Measurements from ENCODE around the gene NR1I2. TPM values are rescaled to one million over a fixed set of nuclear protein-coding genes. Genes with fewer than 3 reads are reported as not detected.
A peak's percentile ranks its signal among the peaks of the same experiment; 100 is the strongest.

Gene NR1I2
- total and polyA plus RNA-seq, 9 of the 15 experiments (the other 6 are each of a cell fraction or from before 2014, with no cell fraction given), result not detected

DNA sequence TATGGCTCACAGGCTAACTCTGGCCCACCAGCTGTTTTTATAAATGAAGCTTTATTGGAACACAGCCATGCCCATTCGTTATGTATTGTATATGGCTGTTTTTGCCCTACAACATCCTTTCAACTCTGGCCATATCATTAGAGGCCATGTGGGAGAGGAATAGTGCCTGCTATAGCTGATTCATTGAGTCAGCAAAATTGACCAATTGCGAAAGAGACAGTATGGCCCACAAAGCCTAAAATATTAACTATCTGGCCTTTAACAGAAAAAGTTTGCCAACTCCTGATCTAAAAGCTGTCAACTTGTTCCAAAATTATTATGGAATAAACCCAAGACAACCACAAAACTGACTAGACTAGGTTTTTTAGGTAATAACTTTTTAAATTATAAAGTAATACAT lies 1.4 kb downstream of the NR1I2 start:
- Histone ChIP-seq H3K4me2 (ENCODE audit: insufficient read depth, low read length) (no peak overlapping the region), H2AFZ (ENCODE audit: low read depth, low read length) (peak overlapping the region; percentile 60), H3K4me3 (no peak overlapping the region), H3K9me3 (replicated peaks; ENCODE audit: control insufficient read depth, insufficient read depth, low read depth, low read length) (no peaks in the 10 kb centered on the region), H3K9ac (ENCODE audit: insufficient read depth in 1 of 2, low read depth in 2 of 2, low read length in 2 of 2) (no peak overlapping the region), H3K36me3 (ENCODE audit: control insufficient read depth, insufficient read depth, low read length) (no peaks in the 10 kb centered on the region), H3K27me3 (ENCODE audit: control insufficient read depth in 2 of 2, insufficient read depth in 2 of 2, low read length in 2 of 2) (no peaks in the 10 kb centered on the region), H3K4me1 (replicated peaks in 1 of 2; ENCODE audit: control insufficient read depth in 2 of 2, insufficient read depth in 2 of 2, low read length in 2 of 2) (peaks cover 0 to 14% of the 10 kb centered on the region in 2 experiments; a peak in 3 of 5 replicates), H3K9me1 (ENCODE audit: control insufficient read depth, insufficient read depth, low read length) (no peaks in the 10 kb centered on the region), H3K79me2 (ENCODE audit: control insufficient read depth, insufficient read depth, low read length) (no peaks in the 10 kb centered on the region), H3K27ac (ENCODE audit: extremely low read depth, low read depth, low read length) (no peak overlapping the region), H4K20me1 (replicated peaks; ENCODE audit: control insufficient read depth, insufficient read depth, low read length) (no peaks in the 10 kb centered on the region)
- DNase-seq (ENCODE audit: extremely low read depth in 1 of 4, low spot score in 3 of 4) (no peak), FAIRE-seq (no peak), ATAC-seq (peak; percentile 48; the same call in 1 of the 3 replicates)
- CTCF ChIA-PET (ENCODE audit: low intra/inter-chr PET ratio), result no interaction called here
- WGBS (ENCODE audit: insufficient coverage, low coverage, missing lambda C conversion rate), result 24% methylated on average over 2 of the region's 2 CpGs
- intact Hi-C loops (cut with micrococcal nuclease), result no loop called here
- in situ Hi-C loops (cut with MboI), result no loop called here
- POLR2A ChIA-PET, result no interaction called here
- no TSS peak for BruUV-seq (replicated peaks)
- TF ChIP-seq NR2C1 (IDR thresholded peaks at IDR 0.05), result no peak
- no peak for TF ChIP-seq NR2C1 (tag; IDR thresholded peaks at IDR 0.05)
- peak; percentile 97 for TF ChIP-seq ZNF316 (IDR thresholded peaks at IDR 0.05)
- TF ChIP-seq MAFF (IDR thresholded peaks at IDR 0.05; ENCODE audit: low read length), result peak; percentile 84
- no peak for TF ChIP-seq HDAC8 (tag; IDR thresholded peaks at IDR 0.05)
- TF ChIP-seq SMAD3 (CRISPR knock-in tag; conservative IDR thresholded peaks at IDR 0.05), result no peak
- peak; percentile 91 for TF ChIP-seq MAFG (tag; conservative IDR thresholded peaks at IDR 0.05)
- no peak for TF ChIP-seq TCFL5 (CRISPR knock-in tag; conservative IDR thresholded peaks at IDR 0.05)
- TF ChIP-seq, protein P1, sequence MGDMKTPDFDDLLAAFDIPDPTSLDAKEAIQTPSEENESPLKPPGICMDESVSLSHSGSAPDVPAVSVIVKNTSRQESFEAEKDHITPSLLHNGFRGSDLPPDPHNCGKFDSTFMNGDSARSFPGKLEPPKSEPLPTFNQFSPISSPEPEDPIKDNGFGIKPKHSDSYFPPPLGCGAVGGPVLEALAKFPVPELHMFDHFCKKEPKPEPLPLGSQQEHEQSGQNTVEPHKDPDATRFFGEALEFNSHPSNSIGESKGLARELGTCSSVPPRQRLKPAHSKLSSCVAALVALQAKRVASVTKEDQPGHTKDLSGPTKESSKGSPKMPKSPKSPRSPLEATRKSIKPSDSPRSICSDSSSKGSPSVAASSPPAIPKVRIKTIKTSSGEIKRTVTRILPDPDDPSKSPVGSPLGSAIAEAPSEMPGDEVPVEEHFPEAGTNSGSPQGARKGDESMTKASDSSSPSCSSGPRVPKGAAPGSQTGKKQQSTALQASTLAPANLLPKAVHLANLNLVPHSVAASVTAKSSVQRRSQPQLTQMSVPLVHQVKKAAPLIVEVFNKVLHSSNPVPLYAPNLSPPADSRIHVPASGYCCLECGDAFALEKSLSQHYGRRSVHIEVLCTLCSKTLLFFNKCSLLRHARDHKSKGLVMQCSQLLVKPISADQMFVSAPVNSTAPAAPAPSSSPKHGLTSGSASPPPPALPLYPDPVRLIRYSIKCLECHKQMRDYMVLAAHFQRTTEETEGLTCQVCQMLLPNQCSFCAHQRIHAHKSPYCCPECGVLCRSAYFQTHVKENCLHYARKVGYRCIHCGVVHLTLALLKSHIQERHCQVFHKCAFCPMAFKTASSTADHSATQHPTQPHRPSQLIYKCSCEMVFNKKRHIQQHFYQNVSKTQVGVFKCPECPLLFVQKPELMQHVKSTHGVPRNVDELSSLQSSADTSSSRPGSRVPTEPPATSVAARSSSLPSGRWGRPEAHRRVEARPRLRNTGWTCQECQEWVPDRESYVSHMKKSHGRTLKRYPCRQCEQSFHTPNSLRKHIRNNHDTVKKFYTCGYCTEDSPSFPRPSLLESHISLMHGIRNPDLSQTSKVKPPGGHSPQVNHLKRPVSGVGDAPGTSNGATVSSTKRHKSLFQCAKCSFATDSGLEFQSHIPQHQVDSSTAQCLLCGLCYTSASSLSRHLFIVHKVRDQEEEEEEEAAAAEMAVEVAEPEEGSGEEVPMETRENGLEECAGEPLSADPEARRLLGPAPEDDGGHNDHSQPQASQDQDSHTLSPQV (IDR thresholded peaks at IDR 0.05), result peak; percentile 33; the same call in 1 of the 2 replicates
- no peak for TF ChIP-seq YBX1 (IDR thresholded peaks at IDR 0.05)
- TF ChIP-seq TRIM24 (IDR thresholded peaks at IDR 0.05), result peak; percentile 26 to 42; a peak in 1 of 4 replicates
- no peak for TF ChIP-seq ZNF507 (tag; conservative IDR thresholded peaks at IDR 0.05)
- TF ChIP-seq BRF2 (IDR thresholded peaks at IDR 0.05; ENCODE audit: borderline replicate concordance, insufficient read depth, insufficient read length), result no peak
- TF ChIP-seq NFE2 (IDR thresholded peaks at IDR 0.05; ENCODE audit: low read depth), result peak; percentile 51
- no peak for TF ChIP-seq TFAP4 (CRISPR knock-in tag; IDR thresholded peaks at IDR 0.05; ENCODE audit: borderline replicate concordance)
- peak; percentile 34; the same call in 1 of the 2 replicates for TF ChIP-seq TAL1 (IDR thresholded peaks at IDR 0.05)
- no peak for TF ChIP-seq HSF4 (CRISPR knock-in tag; IDR thresholded peaks at IDR 0.05; ENCODE audit: borderline replicate concordance)
- TF ChIP-seq CEBPG (CRISPR knock-in tag; IDR thresholded peaks at IDR 0.05), result no peak
- TF ChIP-seq CEBPG (tag; conservative IDR thresholded peaks at IDR 0.05 in 1 of 2, IDR thresholded peaks at IDR 0.05 in 1 of 2), result peak in 1 of 2 experiments; percentile 49; a peak in 1 of 4 replicates
- TF ChIP-seq PTBP1 (IDR thresholded peaks at IDR 0.05; ENCODE audit: low read depth, low read length), result no peak
- TF ChIP-seq CBFA2T2 (conservative IDR thresholded peaks at IDR 0.05), result 0 out of 2 replicates have a peak, but pooled peaks have one; percentile 4

Measured in K562 (cell line).